Measurements from ENCODE around the gene ANTXR2.

ANTXR2 gene

GRCh38 chr4:79982601-79983322 is 90.3 kb downstream of the ANTXR2 start:
- DNase-seq: no peak
- peaks cover 2% of the 10 kb centered on the region; the same call in 1 of the 2 replicates for H3K36me3 ChIP-seq
- H3K4me3 ChIP-seq (ENCODE audit: low read depth, low read length): no peak overlapping the region
- H3K9me3 ChIP-seq: no peaks in the 10 kb centered on the region
- no peak for TF ChIP-seq CTCF (IDR thresholded peaks at IDR 0.05; ENCODE audit: low read depth, low read length)
- H3K4me1 ChIP-seq: no peaks in the 10 kb centered on the region
- no peaks in the 10 kb centered on the region for H3K27me3 ChIP-seq

GRCh38 chr4:79980448-79980847 is 92.6 kb downstream of the ANTXR2 start:
- Histone ChIP-seq H3K4me1 (no peaks in the 10 kb centered on the region), H3K36me3 (peaks cover 4% of the 10 kb centered on the region; the same call in 1 of the 2 replicates), H3K4me3 (ENCODE audit: low read depth, low read length) (no peak overlapping the region), H3K9me3 (no peaks in the 10 kb centered on the region), H3K27me3 (no peaks in the 10 kb centered on the region)
- DNase-seq: no peak
- TF ChIP-seq CTCF (IDR thresholded peaks at IDR 0.05; ENCODE audit: low read depth, low read length): no peak

GRCh38 chr4:79979785-79980437 is 93.1 kb downstream of the ANTXR2 start:
- peaks cover 4% of the 10 kb centered on the region; the same call in 1 of the 2 replicates for H3K36me3 ChIP-seq
- DNase-seq: no peak
- H3K9me3 ChIP-seq: no peaks in the 10 kb centered on the region
- H3K27me3 ChIP-seq: no peaks in the 10 kb centered on the region
- TF ChIP-seq CTCF (IDR thresholded peaks at IDR 0.05; ENCODE audit: low read depth, low read length): no peak
- H3K4me1 ChIP-seq: no peaks in the 10 kb centered on the region
- no peak overlapping the region for H3K4me3 ChIP-seq (ENCODE audit: low read depth, low read length)

GRCh38 chr4:79977131-79977840 is 95.7 kb downstream of the ANTXR2 start:
- H3K27me3 ChIP-seq: no peaks in the 10 kb centered on the region
- no peaks in the 10 kb centered on the region for H3K9me3 ChIP-seq
- DNase-seq: no peak
- no peak overlapping the region for H3K4me3 ChIP-seq (ENCODE audit: low read depth, low read length)
- peaks cover 4% of the 10 kb centered on the region; the same call in 1 of the 2 replicates for H3K36me3 ChIP-seq
- no peaks in the 10 kb centered on the region for H3K4me1 ChIP-seq
- no peak for TF ChIP-seq CTCF (IDR thresholded peaks at IDR 0.05; ENCODE audit: low read depth, low read length)

GRCh38 chr4:79964400-79965211 is 108.4 kb downstream of the ANTXR2 start:
- Histone ChIP-seq H3K9me3 (no peaks in the 10 kb centered on the region), H3K4me3 (ENCODE audit: low read depth, low read length) (no peak overlapping the region), H3K27me3 (no peaks in the 10 kb centered on the region), H3K36me3 (no peaks in the 10 kb centered on the region; the same call in 1 of the 2 replicates), H3K4me1 (no peaks in the 10 kb centered on the region)
- DNase-seq: no peak
- no peak for TF ChIP-seq CTCF (IDR thresholded peaks at IDR 0.05; ENCODE audit: low read depth, low read length)

All from BE2C (cell line).